ENCODE results near the gene ADARB1.

The ADARB1 gene

GRCh38 chr21:45250914-45251634 lies 176.7 kb downstream of the ADARB1 start:
- DNase-seq (ENCODE audit: low read depth, low spot score), result no peak

- no peak for DNase-seq (ENCODE audit: low read depth, low spot score)
Observed at GRCh38 chr21:45251635-45252447, 177.5 kb downstream of the ADARB1 start.

GRCh38 chr21:45252448-45252925 lies 178.1 kb downstream of the ADARB1 start:
- no peak for DNase-seq (ENCODE audit: low read depth, low spot score)

- DNase-seq (ENCODE audit: low read depth, low spot score), result no peak
Observed at GRCh38 chr21:45253180-45253579, 178.8 kb downstream of the ADARB1 start.

- DNase-seq (ENCODE audit: low read depth, low spot score), result no peak
Observed at GRCh38 chr21:45253633-45254459, 179.5 kb downstream of the ADARB1 start.

- no peak for DNase-seq (ENCODE audit: low read depth, low spot score)
Observed at GRCh38 chr21:45254460-45254930, 180.1 kb downstream of the ADARB1 start.

- DNase-seq (ENCODE audit: low read depth, low spot score), result no peak
Observed at GRCh38 chr21:45255381-45256020, 181.1 kb downstream of the ADARB1 start.

GRCh38 chr21:45256021-45256911 lies 181.9 kb downstream of the ADARB1 start:
- no peak for DNase-seq (ENCODE audit: low read depth, low spot score)

GRCh38 chr21:45256912-45257672 lies 182.7 kb downstream of the ADARB1 start:
- no peak for DNase-seq (ENCODE audit: low read depth, low spot score)

GRCh38 chr21:45257673-45258341 lies 183.4 kb downstream of the ADARB1 start:
- DNase-seq (ENCODE audit: low read depth, low spot score), result no peak

GRCh38 chr21:45258466-45258865 lies 184.1 kb downstream of the ADARB1 start:
- DNase-seq (ENCODE audit: low read depth, low spot score), result no peak

GRCh38 chr21:45259206-45259840 lies 184.9 kb downstream of the ADARB1 start:
- DNase-seq (ENCODE audit: low read depth, low spot score), result no peak

- no peak for DNase-seq (ENCODE audit: low read depth, low spot score)
Observed at GRCh38 chr21:45260191-45260825, 185.9 kb downstream of the ADARB1 start.

GRCh38 chr21:45261093-45261492 lies 186.7 kb downstream of the ADARB1 start:
- no peak for DNase-seq (ENCODE audit: low read depth, low spot score)

GRCh38 chr21:45262041-45262581 lies 187.7 kb downstream of the ADARB1 start:
- DNase-seq (ENCODE audit: low read depth, low spot score), result no peak

GRCh38 chr21:45262616-45263015 lies 188.2 kb downstream of the ADARB1 start:
- no peak for DNase-seq (ENCODE audit: low read depth, low spot score)

GRCh38 chr21:45263534-45263933 lies 189.2 kb downstream of the ADARB1 start:
- DNase-seq (ENCODE audit: low read depth, low spot score), result no peak

Data from brain pericyte (primary cell).